GM12892 (cell line): ENCODE data around the gene ABCB8.

ENCODE experiments used
- POLR2A ChIP-seq: IDR thresholded peaks from 2 replicates; pipeline ENCODE4 v1.6.1; 2011; ENCODE audit warnings: low read depth, low read length, control low read depth
- POLR2AphosphoS5 ChIP-seq: IDR thresholded peaks from 2 replicates; pipeline ENCODE4 v1.6.1; 2011; ENCODE audit warnings: low read depth, low read length, control low read depth
- TAF1 ChIP-seq: IDR thresholded peaks from 2 replicates; pipeline ENCODE4 v1.6.1; 2011; ENCODE audit warnings: low read depth, mild to moderate bottlenecking, control low read depth, low read length, borderline replicate concordance

- TF ChIP-seq POLR2AphosphoS5 (no peak), POLR2A (no peak), TAF1 (no peak)
These were observed 34.7 kb upstream of the ABCB8 start for GRCh38 chr7:150993511-150993910.
